ENCODE measurements around the gene RNF20.

RNF20 gene

GRCh38 chr9:101566904-101567724 lies 33.5 kb downstream of the RNF20 start:
- Histone ChIP-seq H3K4me2 (no peak overlapping the region), H3K4me3 (IDR thresholded peaks at IDR 0.05; ENCODE audit: insufficient read depth, low read depth, low read length) (no peak overlapping the region), H3K79me2 (ENCODE audit: insufficient read depth, low read depth) (no peaks in the 10 kb centered on the region), H3K27me3 (ENCODE audit: insufficient read depth, low read depth) (no peaks in the 10 kb centered on the region), H4K20me1 (ENCODE audit: insufficient read depth) (no peaks in the 10 kb centered on the region), H3K27ac (no peak overlapping the region), H2AFZ (ENCODE audit: low read depth) (no peak overlapping the region), H3K36me3 (ENCODE audit: insufficient read depth) (no peaks in the 10 kb centered on the region), H3K9ac (no peak overlapping the region), H3K4me1 (ENCODE audit: low read depth, poor library complexity, severe bottlenecking) (no peaks in the 10 kb centered on the region)
- TF ChIP-seq CTCF (conservative IDR thresholded peaks at IDR 0.05; ENCODE audit: low read depth, low read length): peak; percentile 56

GRCh38 chr9:101567725-101568350 lies 34.2 kb downstream of the RNF20 start:
- Histone ChIP-seq H3K36me3 (ENCODE audit: insufficient read depth) (no peaks in the 10 kb centered on the region), H3K9ac (no peak overlapping the region), H3K27me3 (ENCODE audit: insufficient read depth, low read depth) (no peaks in the 10 kb centered on the region), H3K4me3 (IDR thresholded peaks at IDR 0.05; ENCODE audit: insufficient read depth, low read depth, low read length) (no peak overlapping the region), H3K4me1 (ENCODE audit: low read depth, poor library complexity, severe bottlenecking) (no peaks in the 10 kb centered on the region), H2AFZ (ENCODE audit: low read depth) (no peak overlapping the region), H3K79me2 (ENCODE audit: insufficient read depth, low read depth) (no peaks in the 10 kb centered on the region), H4K20me1 (ENCODE audit: insufficient read depth) (no peaks in the 10 kb centered on the region), H3K27ac (no peak overlapping the region), H3K4me2 (no peak overlapping the region)
- no peak for TF ChIP-seq CTCF (conservative IDR thresholded peaks at IDR 0.05; ENCODE audit: low read depth, low read length)

- H3K27me3 ChIP-seq (ENCODE audit: insufficient read depth, low read depth): no peaks in the 10 kb centered on the region
- H3K79me2 ChIP-seq (ENCODE audit: insufficient read depth, low read depth): no peaks in the 10 kb centered on the region
- no peak overlapping the region for H2AFZ ChIP-seq (ENCODE audit: low read depth)
- H4K20me1 ChIP-seq (ENCODE audit: insufficient read depth): no peaks in the 10 kb centered on the region
- H3K27ac ChIP-seq: no peak overlapping the region
- H3K9ac ChIP-seq: no peak overlapping the region
- H3K4me2 ChIP-seq: no peak overlapping the region
- H3K36me3 ChIP-seq (ENCODE audit: insufficient read depth): no peaks in the 10 kb centered on the region
- no peaks in the 10 kb centered on the region for H3K4me1 ChIP-seq (ENCODE audit: low read depth, poor library complexity, severe bottlenecking)
- TF ChIP-seq CTCF (conservative IDR thresholded peaks at IDR 0.05; ENCODE audit: low read depth, low read length): no peak
- no peak overlapping the region for H3K4me3 ChIP-seq (IDR thresholded peaks at IDR 0.05; ENCODE audit: insufficient read depth, low read depth, low read length)
Observed at GRCh38 chr9:101569741-101570501, 36.3 kb downstream of the RNF20 start.

- Histone ChIP-seq H3K27ac (no peak overlapping the region), H3K4me2 (no peak overlapping the region)
Observed at GRCh38 chr9:101571114-101571513, 37.5 kb downstream of the RNF20 start.

More at GRCh38 chr9:101571114-101571513, 37.5 kb downstream of the RNF20 start:
- TF ChIP-seq CTCF (conservative IDR thresholded peaks at IDR 0.05; ENCODE audit: low read depth, low read length): no peak
- Histone ChIP-seq H3K4me3 (IDR thresholded peaks at IDR 0.05; ENCODE audit: insufficient read depth, low read depth, low read length) (no peak overlapping the region), H2AFZ (ENCODE audit: low read depth) (no peak overlapping the region), H3K9ac (no peak overlapping the region), H3K36me3 (ENCODE audit: insufficient read depth) (no peaks in the 10 kb centered on the region), H3K79me2 (ENCODE audit: insufficient read depth, low read depth) (no peaks in the 10 kb centered on the region), H3K4me1 (ENCODE audit: low read depth, poor library complexity, severe bottlenecking) (no peaks in the 10 kb centered on the region), H4K20me1 (ENCODE audit: insufficient read depth) (no peaks in the 10 kb centered on the region), H3K27me3 (ENCODE audit: insufficient read depth, low read depth) (no peaks in the 10 kb centered on the region)

Data from KMS-11 (cell line).